ENCODE measurements around the gene PRDM16. TPM values are rescaled to one million over a fixed set of nuclear protein-coding genes. Genes with fewer than 3 reads are reported as not detected.

PRDM16 gene
- total RNA-seq, 1 donor from 2014 or later, result 21.4 TPM

DNA sequence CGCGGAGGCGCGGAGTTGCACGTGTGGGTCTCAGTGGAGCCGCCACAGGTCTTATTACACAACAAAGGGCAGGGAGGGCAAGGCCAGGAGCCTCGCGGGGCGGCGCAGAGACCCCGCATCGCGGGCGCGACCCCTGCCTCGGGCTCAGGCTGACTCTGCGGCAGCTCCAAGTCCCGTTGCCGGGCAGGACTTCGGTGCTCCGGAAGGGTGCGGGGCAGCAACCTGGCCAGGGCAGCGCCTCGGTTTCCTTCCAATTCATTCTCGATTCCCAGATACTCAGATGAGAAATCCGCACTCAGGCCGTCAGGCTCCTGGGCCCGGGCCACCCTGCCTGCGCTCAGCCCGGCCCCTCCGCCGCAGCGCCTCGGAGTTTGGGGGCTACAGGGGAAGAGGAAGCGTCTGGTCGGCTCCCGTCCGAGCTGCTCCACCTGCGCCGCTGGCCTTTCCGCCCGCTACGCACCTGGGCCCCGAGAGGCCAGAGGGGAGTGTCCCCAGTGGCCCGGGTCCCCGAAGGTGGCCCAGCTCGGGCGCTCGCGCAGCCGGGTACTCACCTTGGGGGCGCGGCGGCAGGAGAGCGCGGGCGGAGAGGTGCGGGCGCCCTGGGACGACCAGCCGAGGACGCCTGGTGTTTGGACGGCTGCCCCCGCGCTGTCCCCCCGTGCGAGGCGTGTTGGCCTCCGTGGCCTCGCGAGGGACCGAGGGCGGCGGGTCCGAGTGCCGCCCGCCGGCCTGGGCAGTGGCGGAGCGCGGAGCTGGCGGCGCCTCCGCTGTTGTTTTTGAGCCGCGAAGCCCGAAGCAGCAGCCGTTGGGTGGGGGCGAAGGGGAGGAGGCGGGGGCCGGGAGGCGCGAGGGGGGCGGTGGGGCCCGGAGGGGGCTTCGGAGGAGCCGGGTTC, 1.1 kb upstream of the PRDM16 start:
- no peak for TF ChIP-seq CTCF (IDR thresholded peaks at IDR 0.05; ENCODE audit: unreplicated experiment)

DNA sequence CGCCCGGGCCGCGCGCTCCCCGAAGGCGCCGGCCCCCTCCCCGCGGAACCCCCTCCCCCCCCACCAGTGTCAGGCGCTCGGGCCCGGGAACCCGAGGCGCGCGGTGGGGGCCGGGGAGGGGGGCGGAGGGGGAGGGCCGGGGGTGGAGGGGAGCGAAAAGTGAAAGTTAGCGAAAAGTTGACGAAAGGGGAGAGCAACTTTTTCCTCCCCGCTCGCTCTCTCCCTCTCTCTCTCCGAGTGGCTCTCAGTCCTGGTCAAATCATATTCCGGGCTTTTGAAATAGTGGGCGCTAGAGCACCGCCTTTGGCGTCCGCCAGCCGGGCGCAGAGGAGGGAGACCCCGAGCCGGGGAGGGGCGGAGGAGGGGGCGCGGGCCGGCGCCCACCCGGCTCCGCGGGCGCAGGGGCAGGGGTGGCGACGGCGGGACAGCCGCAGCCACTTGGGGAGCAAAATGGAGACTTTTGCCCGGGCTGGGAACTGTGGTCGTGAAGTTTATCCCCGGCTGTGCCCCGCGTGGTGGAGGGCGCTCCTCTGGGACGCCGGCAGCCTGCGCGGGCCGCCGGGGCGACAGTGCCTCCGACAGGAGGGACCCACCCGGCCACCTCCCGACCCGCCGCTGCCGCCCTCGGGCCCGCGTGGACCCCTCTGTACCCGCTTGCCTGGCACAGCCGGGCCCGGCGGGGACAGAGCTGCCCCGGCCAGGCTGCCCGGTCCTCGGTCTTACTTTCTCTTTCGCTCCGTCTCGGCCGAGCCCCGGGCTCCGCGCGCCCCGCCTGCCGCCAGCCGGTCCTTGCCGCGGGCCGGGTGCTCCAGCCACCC, 697 bp downstream of the PRDM16 start:
- H3K4me1 Mint-ChIP-seq (ENCODE audit: unreplicated experiment), result no peaks in the 10 kb centered on the region
- no peaks in the 10 kb centered on the region for H3K36me3 Mint-ChIP-seq (ENCODE audit: low read depth, unreplicated experiment)
- no peaks in the 10 kb centered on the region for H3K9me3 Mint-ChIP-seq (ENCODE audit: unreplicated experiment)
- H3K27ac Mint-ChIP-seq (ENCODE audit: unreplicated experiment), result no peak overlapping the region
- H3K4me3 Mint-ChIP-seq (ENCODE audit: unreplicated experiment), result peak overlapping the region; percentile 86
- peaks cover 13% of the 10 kb centered on the region for H3K27me3 Mint-ChIP-seq (ENCODE audit: unreplicated experiment)
- peak; percentile 51 for DNase-seq (ENCODE audit: low spot score)
- TF ChIP-seq CTCF (IDR thresholded peaks at IDR 0.05; ENCODE audit: unreplicated experiment), result no peak

More for the DNA sequence above, 1.1 kb upstream of the PRDM16 start:
- no peak overlapping the region for H3K27ac Mint-ChIP-seq (ENCODE audit: unreplicated experiment)
- H3K36me3 Mint-ChIP-seq (ENCODE audit: low read depth, unreplicated experiment), result no peaks in the 10 kb centered on the region
- peaks cover 13% of the 10 kb centered on the region for H3K27me3 Mint-ChIP-seq (ENCODE audit: unreplicated experiment)
- peaks cover 2% of the 10 kb centered on the region for H3K4me1 Mint-ChIP-seq (ENCODE audit: unreplicated experiment)
- H3K4me3 Mint-ChIP-seq (ENCODE audit: unreplicated experiment), result no peak overlapping the region
- DNase-seq (ENCODE audit: low spot score), result no peak
- H3K9me3 Mint-ChIP-seq (ENCODE audit: unreplicated experiment), result no peaks in the 10 kb centered on the region

DNA sequence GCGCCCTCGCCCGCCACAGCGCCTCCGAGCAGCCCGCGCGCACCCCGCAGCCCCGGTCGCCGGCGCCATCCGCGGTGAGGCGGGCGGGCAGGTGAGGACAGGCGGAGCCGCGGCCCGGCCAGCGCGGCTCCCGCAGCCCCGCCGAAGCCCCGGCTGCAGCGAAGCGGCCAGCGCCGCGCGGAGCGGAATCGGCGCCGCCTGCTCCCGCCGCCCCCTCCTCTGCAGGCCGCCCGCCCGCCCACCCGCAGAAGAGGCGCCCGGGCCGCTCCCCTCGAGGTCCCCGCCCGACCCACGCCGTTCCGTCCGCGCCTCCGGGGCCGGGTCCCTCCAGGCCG, 1.3 kb downstream of the PRDM16 start:
- Mint-ChIP-seq H3K27ac (ENCODE audit: unreplicated experiment) (no peak overlapping the region), H3K36me3 (ENCODE audit: low read depth, unreplicated experiment) (peaks cover 4% of the 10 kb centered on the region), H3K27me3 (ENCODE audit: unreplicated experiment) (peaks cover 16% of the 10 kb centered on the region), H3K4me3 (ENCODE audit: unreplicated experiment) (no peak overlapping the region), H3K9me3 (ENCODE audit: unreplicated experiment) (no peaks in the 10 kb centered on the region), H3K4me1 (ENCODE audit: unreplicated experiment) (no peaks in the 10 kb centered on the region)
- TF ChIP-seq CTCF (IDR thresholded peaks at IDR 0.05; ENCODE audit: unreplicated experiment), result no peak
- no peak for DNase-seq (ENCODE audit: low spot score)

DNA sequence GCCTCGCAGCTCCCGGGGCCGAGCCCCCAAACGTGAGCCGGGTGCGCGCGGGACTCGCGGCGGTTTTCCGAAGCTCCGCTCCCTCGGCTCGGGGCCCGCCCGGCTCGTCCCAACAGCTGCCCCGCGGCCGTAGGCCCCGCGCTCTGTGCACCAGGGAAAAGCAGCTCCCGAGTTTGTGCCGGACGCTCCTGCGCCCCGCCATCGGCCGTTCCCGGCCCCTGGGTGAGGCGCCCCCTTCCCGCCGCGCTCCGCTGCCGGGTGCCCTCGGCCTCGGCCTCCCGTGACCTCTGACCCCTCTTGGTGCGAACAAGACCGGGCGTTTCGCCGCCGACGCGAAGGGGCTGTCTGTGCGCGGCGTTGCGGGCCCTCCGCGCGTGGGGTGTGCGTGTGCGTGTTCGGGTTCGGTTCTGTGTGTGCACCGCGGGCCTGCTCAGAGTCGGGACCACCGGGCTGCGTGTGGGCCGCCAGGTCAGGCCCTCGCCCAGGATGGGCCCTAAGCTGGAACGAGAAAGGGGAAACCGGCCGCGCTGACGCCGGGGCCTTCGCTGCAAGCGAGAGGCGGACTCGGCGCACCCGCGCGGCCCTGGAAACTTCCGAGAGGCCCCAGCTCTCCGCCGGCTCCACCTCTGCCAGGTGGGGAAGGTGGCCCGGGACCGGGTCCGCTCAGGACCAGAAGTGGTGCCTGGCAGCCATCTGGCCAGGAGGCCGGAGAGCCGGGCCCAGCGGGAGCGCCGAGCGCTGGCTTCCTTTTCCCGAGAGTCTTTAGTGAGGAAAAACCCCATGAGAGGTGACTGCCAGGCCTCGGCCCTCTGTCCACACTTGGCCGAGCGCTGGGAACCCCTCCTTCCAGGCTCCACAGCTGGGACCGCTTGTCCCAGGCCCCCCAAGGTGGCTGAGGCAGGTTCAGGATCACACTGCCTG, 1.9 kb downstream of the PRDM16 start:
- TF ChIP-seq CTCF (IDR thresholded peaks at IDR 0.05; ENCODE audit: unreplicated experiment), result no peak
- H3K27me3 Mint-ChIP-seq (ENCODE audit: unreplicated experiment), result peaks cover 16% of the 10 kb centered on the region

More for the DNA sequence above, 1.9 kb downstream of the PRDM16 start:
- Mint-ChIP-seq H3K9me3 (ENCODE audit: unreplicated experiment) (no peaks in the 10 kb centered on the region), H3K4me3 (ENCODE audit: unreplicated experiment) (peak overlapping the region; percentile 71), H3K4me1 (ENCODE audit: unreplicated experiment) (no peaks in the 10 kb centered on the region), H3K36me3 (ENCODE audit: low read depth, unreplicated experiment) (peaks cover 4% of the 10 kb centered on the region), H3K27ac (ENCODE audit: unreplicated experiment) (no peak overlapping the region)
- peak; percentile 33 for DNase-seq (ENCODE audit: low spot score)
